Transverse colon (tissue), 4 donors: Measurements from ENCODE around the gene MAST4. TPM values are rescaled to one million over a fixed set of nuclear protein-coding genes. Genes with fewer than 3 reads are reported as not detected.

ENCODE experiments used
- DNase-seq: peaks from one replicate; pipeline ENCODE4 v3.0.0-alpha.2; 2019
- H3K27ac ChIP-seq, 4 donors: fragments of 200-600 bp; sonication (generic); 2 replicates each; pipeline ENCODE4 v1.5.1; 2016 to 2018; ENCODE audit warnings: inconsistent platforms in 4 of 4
- H3K27me3 ChIP-seq: fragments of 200-600 bp; sonication (generic); 2 replicates; pipeline ENCODE4 v1.5.1; 2017; ENCODE audit warnings: inconsistent platforms
- H3K36me3 ChIP-seq, 4 donors: fragments of 200-600 bp; sonication (generic); 2 replicates each; pipeline ENCODE4 v1.5.1; 2017 to 2019; ENCODE audit warnings: inconsistent platforms in 4 of 4
- H3K4me1 ChIP-seq, 4 donors: fragments of 200-600 bp; sonication (generic); 2 replicates each; pipeline ENCODE4 v1.5.1; 2017 to 2020; ENCODE audit warnings: inconsistent platforms in 4 of 4
- H3K4me3 ChIP-seq, 4 donors: fragments of 200-600 bp; sonication (generic); 1 replicate in 1 of 4; 2 replicates in 3 of 4; pipeline versions ENCODE4 v1.5.1 to v1.6.1; 2017 to 2019; ENCODE audit warnings: inconsistent platforms in 4 of 4
- H3K9me3 ChIP-seq, 2 donors: fragments of 200-600 bp; sonication (generic); 2 replicates each; pipeline ENCODE4 v1.5.1; 2017 to 2019; ENCODE audit warnings: inconsistent platforms in 2 of 2
- CTCF ChIP-seq, 5 experiments: fragments of 200-600 bp in 3 of 5; fragments of 450-650 bp in 2 of 5; sonication (generic) in 3 of 5; IDR thresholded peaks; 1 replicate in 2 of 5; 2 replicates in 3 of 5; pipeline ENCODE4 v1.5.1; 2016 to 2017; ENCODE audit warnings: antibody characterized with exemption in 5 of 5, inconsistent platforms in 3 of 5, mild to moderate bottlenecking in 2 of 5, moderate library complexity in 1 of 5
- EP300 ChIP-seq: sonication (generic); formaldehyde crosslinking; IDR thresholded peaks from one replicate; pipeline ENCODE4 v1.6.1; 2017; ENCODE audit warnings: antibody characterized with exemption, low read depth
- POLR2A ChIP-seq: fragments of 450-650 bp; IDR thresholded peaks from one replicate; pipeline ENCODE4 v1.6.1; 2016; ENCODE audit warnings: antibody characterized with exemption, mild to moderate bottlenecking, moderate library complexity
- POLR2AphosphoS5 ChIP-seq, 3 donors: sonication (generic); formaldehyde crosslinking; IDR thresholded peaks; one replicate each; pipeline ENCODE4 v1.6.1; 2016; ENCODE audit warnings: antibody characterized with exemption in 3 of 3
- WGBS, 2 donors: methylation state at CpG; one replicate each; pipeline ENCODE4 v1.1.5; 2018; ENCODE audit warnings: low coverage in 1 of 2; 5-methylcytosine and 5-hydroxymethylcytosine counted together
- in situ Hi-C, 4 donors: fragments of 200-750 bp; cut with MboI; loops; one replicate each; pipeline versions ENCODE4 v1.15.0 to v1.15.1; 2017; ENCODE audit warnings: low sequenced_read_pairs in 3 of 4, low pct_ligation_motif_present in 1 of 4, low pct_unique_long_range_greater_than_20kb in 1 of 4
- intact Hi-C: fragments of 100-400 bp; cut with DNase I; formaldehyde crosslinking; loops from one replicate; pipeline ENCODE4 v1.15.1; 2023; ENCODE audit warnings: low total_unique reads
- total RNA-seq, 4 donors: library from RNA; depleted of rRNA; stranded (reverse); fragments of >200 nt; gene quantifications; one replicate each; pipeline ENCODE4 v1.1.0, GENCODE V29; 2016

The MAST4 gene
- total RNA-seq, 4 donors from 2014 or later = 20.3 to 46.8 (median 35.4) TPM

DNA sequence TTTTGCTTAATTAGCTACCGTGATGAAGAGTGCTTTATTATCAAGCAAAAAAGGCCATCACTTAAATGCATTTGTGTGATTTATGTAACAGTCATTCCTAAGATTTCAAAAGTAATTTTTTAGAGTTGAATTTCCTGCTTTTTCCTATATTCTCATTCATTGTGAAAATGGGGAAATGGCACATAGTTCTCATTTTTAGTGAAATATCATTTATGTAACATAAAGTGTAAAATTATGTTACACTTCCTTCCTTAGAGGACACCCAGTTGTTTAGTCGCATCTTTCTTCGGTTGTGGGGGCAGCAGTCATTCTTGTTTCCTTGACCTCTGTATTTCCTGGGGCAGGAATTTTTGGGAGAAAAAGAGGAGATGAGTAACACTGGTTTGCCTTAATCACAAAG, 142.8 kb downstream of the MAST4 start:
- no peaks in the 10 kb centered on the region for H3K9me3 ChIP-seq
- H3K36me3 ChIP-seq = no peaks in the 10 kb centered on the region
- intact Hi-C loops (no loop called here), in situ Hi-C loops (no loop called here)
- peaks cover 0 to 21% (median 8%) of the 10 kb centered on the region in 4 donors for H3K4me1 ChIP-seq
- WGBS, 2 donors = 82 to 85% methylated on average over 3 of the region's 3 CpGs
- no peak overlapping the region for H3K27ac ChIP-seq
- TF ChIP-seq POLR2A (no peak), POLR2AphosphoS5 (IDR thresholded peaks at IDR 0.05) (no peak), EP300 (no peak), CTCF (IDR thresholded peaks at IDR 0.05) (no peak)
- no peak for DNase-seq
- peaks cover 5% of the 10 kb centered on the region for H3K27me3 ChIP-seq
- no peak overlapping the region for H3K4me3 ChIP-seq

DNA sequence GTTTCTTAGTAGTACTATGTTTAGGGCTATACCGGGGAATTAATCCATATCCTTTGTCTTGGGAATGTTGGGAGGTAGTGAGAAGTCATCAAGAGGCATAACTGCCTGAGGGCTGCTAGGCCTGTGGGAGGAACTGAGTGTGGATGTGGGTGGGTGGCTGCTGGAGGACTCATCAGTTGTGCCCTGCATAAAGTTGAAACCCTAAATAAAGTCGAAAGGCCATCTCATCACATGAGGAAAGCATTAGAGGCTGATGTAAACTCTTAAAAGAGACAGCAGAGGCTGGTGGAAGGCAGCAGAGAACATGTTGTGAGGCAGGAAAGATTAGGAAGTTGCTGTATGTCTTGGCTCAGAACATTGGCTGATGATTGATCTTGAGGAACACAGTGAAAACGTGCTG, 143.8 kb downstream of the MAST4 start:
- H3K36me3 ChIP-seq = no peaks in the 10 kb centered on the region
- peaks cover 5% of the 10 kb centered on the region for H3K27me3 ChIP-seq
- WGBS, 2 donors = 60 to 62% methylated on average over 3 of the region's 3 CpGs
- TF ChIP-seq EP300 (no peak), POLR2A (no peak), CTCF (IDR thresholded peaks at IDR 0.05) (no peak), POLR2AphosphoS5 (IDR thresholded peaks at IDR 0.05) (no peak)
- DNase-seq = no peak
- H3K4me1 ChIP-seq = peaks cover 0 to 21% (median 8%) of the 10 kb centered on the region in 4 donors
- in situ Hi-C loops (no loop called here), intact Hi-C loops (no loop called here)
- H3K9me3 ChIP-seq = no peaks in the 10 kb centered on the region
- H3K4me3 ChIP-seq = no peak overlapping the region
- no peak overlapping the region for H3K27ac ChIP-seq

- H3K27ac ChIP-seq = no peak overlapping the region
Measured at GRCh38 chr5:66741394-66741793, 145.2 kb downstream of the MAST4 start.

GRCh38 chr5:66742083-66742895, 146.1 kb downstream of the MAST4 start:
- peaks cover 0 to 21% (median 8%) of the 10 kb centered on the region in 4 donors for H3K4me1 ChIP-seq
- peaks cover 5% of the 10 kb centered on the region for H3K27me3 ChIP-seq
- no peaks in the 10 kb centered on the region for H3K36me3 ChIP-seq
- intact Hi-C loops (no loop called here), in situ Hi-C loops (no loop called here)
- TF ChIP-seq EP300 (no peak), CTCF (IDR thresholded peaks at IDR 0.05) (peak in 4 of 5 experiments; percentile 17 to 22 (median 18)), POLR2AphosphoS5 (IDR thresholded peaks at IDR 0.05) (no peak)
- DNase-seq = peak; percentile 17
- 62 to 63% methylated on average over 4 to 15 of the region's 15 CpGs for WGBS, 2 donors
- no peaks in the 10 kb centered on the region for H3K9me3 ChIP-seq
- H3K4me3 ChIP-seq = no peak overlapping the region
- no peak overlapping the region for H3K27ac ChIP-seq

More at GRCh38 chr5:66741394-66741793, 145.2 kb downstream of the MAST4 start:
- Histone ChIP-seq H3K4me1 (peaks cover 0 to 21% (median 8%) of the 10 kb centered on the region in 4 donors), H3K9me3 (no peaks in the 10 kb centered on the region), H3K4me3 (no peak overlapping the region), H3K36me3 (no peaks in the 10 kb centered on the region), H3K27me3 (peaks cover 5% of the 10 kb centered on the region)
- 25 to 54% methylated on average over 1 to 2 of the region's 2 CpGs for WGBS, 2 donors
- peak; percentile 26 for DNase-seq
- intact Hi-C loops = no loop called here
- in situ Hi-C loops = no loop called here
- TF ChIP-seq POLR2AphosphoS5 (IDR thresholded peaks at IDR 0.05) (no peak), CTCF (IDR thresholded peaks at IDR 0.05) (no peak), EP300 (no peak), POLR2A (no peak)
